ENCODE measurements around the gene TRPV2.
"Not testable (repeated sequence)": the region's sequence is repeated elsewhere in the genome, so short reads cannot be mapped to it uniquely, and the experiment has no call there.

The TRPV2 gene

DNA sequence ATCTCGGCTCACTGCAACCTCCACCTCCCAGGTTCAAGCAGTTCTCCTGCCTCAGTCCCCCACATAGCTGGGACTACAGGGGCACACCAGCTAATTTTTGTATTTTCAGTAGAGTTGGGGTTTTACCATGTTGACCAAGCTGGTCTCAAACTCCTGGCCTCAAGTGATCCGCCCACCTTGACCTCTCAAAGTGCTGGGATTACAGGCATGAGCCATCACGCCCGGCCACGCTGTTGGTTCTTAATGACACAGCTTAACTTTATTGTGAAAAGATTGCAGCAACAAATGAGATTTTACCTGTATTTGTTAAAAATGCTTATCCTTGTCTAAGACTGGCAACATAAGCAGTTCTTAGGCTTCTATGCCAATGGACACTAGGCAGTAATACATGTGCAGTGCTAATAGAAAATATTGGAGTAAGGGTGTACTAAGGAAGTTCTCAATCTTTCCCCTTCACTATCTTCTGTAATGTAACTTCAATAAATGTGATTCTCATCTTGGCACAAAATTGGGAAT is 31.5 kb upstream of the TRPV2 start:
- Histone ChIP-seq H3K4me3 (ENCODE audit: low read depth, low read length) (no peak overlapping the region), H3K27ac (ENCODE audit: low read depth, low read length) (no peak overlapping the region)

DNA sequence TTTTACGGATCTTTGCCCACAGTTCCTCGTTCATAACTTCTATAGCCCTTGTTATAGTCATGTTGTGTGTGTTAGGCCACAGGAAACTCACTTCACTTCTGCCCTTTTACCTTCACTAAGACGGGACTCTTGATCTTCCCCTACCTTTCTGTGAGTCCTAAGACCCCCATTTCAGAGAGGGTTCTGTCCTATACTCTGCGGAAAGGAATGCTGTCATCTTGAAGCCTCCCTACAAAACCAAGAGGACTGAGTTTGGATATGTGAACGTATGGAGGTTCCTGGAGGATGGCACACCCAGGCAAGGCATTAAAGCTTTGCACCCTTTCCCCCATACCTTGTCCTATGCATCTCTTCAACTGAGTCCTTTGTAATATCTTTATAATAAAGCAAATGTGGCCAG is 30.8 kb upstream of the TRPV2 start:
- Histone ChIP-seq H3K36me3 (ENCODE audit: insufficient read depth, low read length) (peaks cover 16% of the 10 kb centered on the region), H3K79me2 (ENCODE audit: control insufficient read depth, insufficient read depth, low read length, unreplicated experiment) (peaks cover 24% of the 10 kb centered on the region), H2AFZ (ENCODE audit: low read length, unreplicated experiment) (no peak overlapping the region), H3K27ac (ENCODE audit: low read depth, low read length) (no peak overlapping the region), H3K4me3 (ENCODE audit: low read depth, low read length) (no peak overlapping the region), H3K27me3 (ENCODE audit: insufficient read depth, low read length) (no peaks in the 10 kb centered on the region), H3K4me1 (ENCODE audit: control insufficient read depth, insufficient read depth, low read length, unreplicated experiment) (peaks cover 10% of the 10 kb centered on the region)

More for the DNA sequence above, 31.5 kb upstream of the TRPV2 start:
- Histone ChIP-seq H3K4me1 (ENCODE audit: control insufficient read depth, insufficient read depth, low read length, unreplicated experiment) (peaks cover 12% of the 10 kb centered on the region), H3K27me3 (ENCODE audit: insufficient read depth, low read length) (no peaks in the 10 kb centered on the region), H2AFZ (ENCODE audit: low read length, unreplicated experiment) (no peak overlapping the region), H3K79me2 (ENCODE audit: control insufficient read depth, insufficient read depth, low read length, unreplicated experiment) (peaks cover 24% of the 10 kb centered on the region), H3K36me3 (ENCODE audit: insufficient read depth, low read length) (peaks cover 16% of the 10 kb centered on the region)

DNA sequence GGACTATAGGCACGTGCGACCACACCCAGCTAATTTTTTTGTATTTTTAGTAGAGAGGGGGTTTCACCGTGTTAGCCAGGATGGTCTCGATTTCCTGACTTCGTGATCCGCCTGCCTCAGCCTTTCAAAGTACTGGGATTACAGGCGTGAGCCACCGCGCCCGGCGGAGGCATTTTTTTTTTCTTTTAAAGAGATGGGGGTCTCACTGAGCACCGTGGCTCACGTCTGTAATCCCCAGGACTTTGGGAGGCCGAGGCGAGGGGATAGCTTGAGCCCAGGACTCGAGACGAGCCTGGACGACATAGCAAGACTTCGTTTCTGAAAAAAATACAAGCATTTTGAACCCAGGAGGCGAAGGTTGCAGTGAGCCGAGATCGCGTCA is 29.3 kb upstream of the TRPV2 start:
- H3K27me3 ChIP-seq (ENCODE audit: insufficient read depth, low read length); H3K27ac ChIP-seq (ENCODE audit: low read depth, low read length): not testable (repeated sequence)
- H3K36me3 ChIP-seq (ENCODE audit: insufficient read depth, low read length) = peaks cover 16% of the 10 kb centered on the region
- H3K4me3 ChIP-seq (ENCODE audit: low read depth, low read length) = peak overlapping the region; percentile 79
- H3K4me1 ChIP-seq (ENCODE audit: control insufficient read depth, insufficient read depth, low read length, unreplicated experiment) = peaks cover 10% of the 10 kb centered on the region
- H2AFZ ChIP-seq (ENCODE audit: low read length, unreplicated experiment) = peak overlapping the region; percentile 53
- peaks cover 24% of the 10 kb centered on the region for H3K79me2 ChIP-seq (ENCODE audit: control insufficient read depth, insufficient read depth, low read length, unreplicated experiment)

DNA sequence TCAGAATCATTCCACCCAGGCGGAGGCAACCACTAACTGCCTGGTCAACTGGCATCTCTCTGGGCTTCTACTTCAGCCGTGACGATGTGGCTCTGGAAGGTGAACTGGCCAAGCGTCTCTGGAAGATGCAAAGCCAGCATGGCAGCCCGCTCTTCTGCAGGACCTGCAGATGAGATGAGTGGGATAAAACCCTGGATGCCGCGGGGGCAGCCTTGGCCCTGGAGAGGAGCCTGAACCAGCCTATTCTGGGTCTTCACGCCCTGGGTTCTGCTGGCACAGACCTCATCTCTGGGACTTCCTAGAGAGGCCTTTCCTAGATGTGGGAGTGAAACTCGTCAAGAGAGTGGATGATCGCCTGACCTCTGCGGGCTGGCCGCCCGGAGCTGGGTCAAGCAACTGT is 23.9 kb upstream of the TRPV2 start:
- no peaks in the 10 kb centered on the region for H3K4me1 ChIP-seq (ENCODE audit: control insufficient read depth, insufficient read depth, low read length, unreplicated experiment)
- no peak overlapping the region for H3K27ac ChIP-seq (ENCODE audit: low read depth, low read length)
- H3K79me2 ChIP-seq (ENCODE audit: control insufficient read depth, insufficient read depth, low read length, unreplicated experiment) = no peaks in the 10 kb centered on the region
- no peaks in the 10 kb centered on the region for H3K27me3 ChIP-seq (ENCODE audit: insufficient read depth, low read length)
- H2AFZ ChIP-seq (ENCODE audit: low read length, unreplicated experiment) = no peak overlapping the region
- H3K4me3 ChIP-seq (ENCODE audit: low read depth, low read length) = no peak overlapping the region
- no peaks in the 10 kb centered on the region for H3K36me3 ChIP-seq (ENCODE audit: insufficient read depth, low read length)

DNA sequence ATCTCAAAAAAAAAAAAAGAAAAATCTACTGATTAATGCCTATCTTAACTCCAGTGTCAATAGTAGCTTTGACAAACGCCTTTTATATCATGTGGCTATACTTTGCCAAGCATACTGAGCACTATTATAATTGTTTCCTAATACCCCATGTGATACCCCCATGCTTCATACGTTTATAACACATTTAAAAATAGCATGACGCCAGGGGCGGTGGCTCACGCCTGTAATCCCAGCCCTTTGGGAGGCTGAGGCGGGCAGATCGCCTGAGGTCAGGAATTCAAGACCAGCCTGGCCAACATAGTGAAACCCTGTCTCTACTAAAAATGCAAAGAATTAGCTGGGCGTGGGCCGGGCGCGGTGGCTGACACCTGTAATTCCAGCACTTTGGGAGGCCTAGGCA is 22.9 kb upstream of the TRPV2 start:
- not testable (repeated sequence) for H3K4me1 ChIP-seq (ENCODE audit: control insufficient read depth, insufficient read depth, low read length, unreplicated experiment); H3K4me3 ChIP-seq (ENCODE audit: low read depth, low read length); H3K36me3 ChIP-seq (ENCODE audit: insufficient read depth, low read length); H2AFZ ChIP-seq (ENCODE audit: low read length, unreplicated experiment); H3K79me2 ChIP-seq (ENCODE audit: control insufficient read depth, insufficient read depth, low read length, unreplicated experiment); H3K27me3 ChIP-seq (ENCODE audit: insufficient read depth, low read length); H3K27ac ChIP-seq (ENCODE audit: low read depth, low read length)

DNA sequence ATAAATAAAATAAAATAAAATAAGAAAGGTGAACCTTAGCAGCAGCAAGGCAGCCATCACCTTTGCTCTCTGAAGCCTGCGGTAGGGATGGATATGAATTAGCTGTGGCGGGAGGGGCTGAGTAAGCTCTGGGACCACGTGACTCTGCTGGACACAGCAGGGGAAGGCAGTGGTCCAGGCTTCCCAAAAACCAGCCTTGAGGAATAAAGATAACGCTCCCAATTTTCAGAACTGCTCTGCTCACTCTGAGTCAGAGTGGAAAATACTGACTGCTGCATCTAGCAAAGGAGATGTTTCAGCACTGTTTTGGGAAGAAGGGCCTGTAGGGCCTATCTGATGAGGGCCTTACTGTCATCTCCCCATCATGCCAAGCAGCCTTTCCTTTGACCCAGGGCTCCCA is 19.5 kb upstream of the TRPV2 start:
- not testable (repeated sequence) for H3K27ac ChIP-seq (ENCODE audit: low read depth, low read length); H2AFZ ChIP-seq (ENCODE audit: low read length, unreplicated experiment); H3K79me2 ChIP-seq (ENCODE audit: control insufficient read depth, insufficient read depth, low read length, unreplicated experiment); H3K4me1 ChIP-seq (ENCODE audit: control insufficient read depth, insufficient read depth, low read length, unreplicated experiment); H3K27me3 ChIP-seq (ENCODE audit: insufficient read depth, low read length); H3K36me3 ChIP-seq (ENCODE audit: insufficient read depth, low read length); H3K4me3 ChIP-seq (ENCODE audit: low read depth, low read length)

DNA sequence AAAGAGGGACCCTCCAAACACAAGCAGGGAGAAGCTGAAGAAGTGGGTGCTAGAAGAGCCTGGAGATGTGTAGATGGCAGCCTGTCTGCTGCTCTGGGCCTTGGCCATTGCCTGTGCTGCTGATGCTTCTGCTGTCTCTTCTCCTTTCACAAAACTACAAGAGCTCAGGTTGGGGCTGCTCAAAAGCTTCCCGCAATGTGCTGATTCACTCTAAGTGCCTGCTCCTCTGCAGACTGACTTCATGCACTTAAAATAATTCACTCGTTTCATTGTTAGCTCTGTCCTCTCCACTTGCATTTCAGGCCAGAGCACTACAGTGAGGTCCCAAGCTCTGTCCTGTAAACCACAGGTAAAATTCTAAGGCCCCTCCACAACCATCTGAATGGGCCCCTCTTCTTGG is 18.7 kb upstream of the TRPV2 start:
- not testable (repeated sequence) for H3K79me2 ChIP-seq (ENCODE audit: control insufficient read depth, insufficient read depth, low read length, unreplicated experiment); H3K36me3 ChIP-seq (ENCODE audit: insufficient read depth, low read length); H3K27ac ChIP-seq (ENCODE audit: low read depth, low read length); H2AFZ ChIP-seq (ENCODE audit: low read length, unreplicated experiment); H3K4me1 ChIP-seq (ENCODE audit: control insufficient read depth, insufficient read depth, low read length, unreplicated experiment); H3K27me3 ChIP-seq (ENCODE audit: insufficient read depth, low read length); H3K4me3 ChIP-seq (ENCODE audit: low read depth, low read length)

DNA sequence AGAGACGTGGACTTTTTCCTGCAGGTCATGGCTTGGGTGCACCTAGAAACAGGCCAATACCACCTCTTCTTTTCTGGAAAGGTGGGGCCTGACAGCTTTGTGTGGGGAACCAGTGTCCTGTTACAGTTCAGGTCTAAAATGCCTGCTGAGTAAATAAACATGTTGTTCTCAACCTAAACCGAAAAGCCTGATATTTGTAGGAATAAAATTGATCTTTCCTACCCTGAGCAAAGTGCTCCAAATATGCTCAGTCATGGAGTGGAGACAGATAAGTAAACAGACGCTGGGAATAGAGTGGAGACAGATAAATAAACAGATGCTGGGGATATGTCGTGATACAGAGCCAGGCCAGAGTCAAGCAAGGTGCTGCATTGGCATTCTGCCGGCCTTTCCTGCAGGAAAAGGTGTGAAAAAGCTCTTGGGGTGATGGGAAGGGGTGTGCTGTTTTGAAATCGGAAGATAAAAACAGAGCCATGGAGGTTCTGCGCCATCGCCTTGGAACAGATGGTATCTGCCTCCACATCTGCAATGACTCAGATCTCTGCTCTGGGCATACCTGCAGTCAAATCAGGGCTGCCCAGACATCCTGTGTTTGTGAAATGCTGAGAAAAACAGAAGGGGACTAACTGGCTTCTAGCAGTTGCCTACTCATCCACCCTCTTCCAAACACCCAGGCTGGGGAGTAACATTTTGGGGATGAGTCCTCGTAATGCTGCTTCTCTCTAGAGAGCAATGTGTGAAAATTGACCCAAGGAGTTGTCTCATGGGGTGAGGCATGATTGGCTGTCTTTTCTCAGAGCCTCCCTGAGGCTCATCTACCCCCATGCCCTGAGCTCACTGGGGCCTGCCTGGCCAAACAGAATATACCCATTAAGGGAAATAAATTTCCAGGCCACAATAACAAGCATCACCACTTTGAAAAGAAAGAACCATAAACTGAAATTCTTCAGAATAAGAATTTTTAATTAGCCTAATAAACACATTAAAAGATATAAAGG is 16.8 kb upstream of the TRPV2 start:
- Histone ChIP-seq H3K27me3 (ENCODE audit: insufficient read depth, low read length) (no peaks in the 10 kb centered on the region), H3K4me1 (ENCODE audit: control insufficient read depth, insufficient read depth, low read length, unreplicated experiment) (no peaks in the 10 kb centered on the region), H3K79me2 (ENCODE audit: control insufficient read depth, insufficient read depth, low read length, unreplicated experiment) (no peaks in the 10 kb centered on the region), H3K36me3 (ENCODE audit: insufficient read depth, low read length) (no peaks in the 10 kb centered on the region), H2AFZ (ENCODE audit: low read length, unreplicated experiment) (no peak overlapping the region), H3K4me3 (ENCODE audit: low read depth, low read length) (no peak overlapping the region), H3K27ac (ENCODE audit: low read depth, low read length) (no peak overlapping the region)

DNA sequence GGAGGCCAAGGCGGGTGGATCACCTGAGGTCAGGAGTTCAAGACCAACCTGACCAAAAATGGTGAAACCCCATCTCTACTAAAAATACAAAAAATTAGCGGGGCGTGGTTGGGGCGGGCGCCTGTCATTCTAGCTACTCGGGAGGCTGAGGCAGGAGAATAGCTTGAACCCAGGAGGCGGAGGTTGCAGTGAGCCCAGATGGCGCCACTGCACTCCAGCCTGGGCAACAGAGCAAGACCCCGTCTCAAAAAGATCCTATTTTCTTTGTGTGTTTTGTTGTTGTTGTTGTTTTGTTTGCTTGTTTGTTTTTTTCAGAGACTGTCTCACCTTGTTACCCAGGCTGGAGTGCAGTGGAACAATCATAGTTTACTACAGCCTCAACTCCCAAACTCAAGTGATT is 11.5 kb upstream of the TRPV2 start:
- not testable (repeated sequence) for H3K4me1 ChIP-seq (ENCODE audit: control insufficient read depth, insufficient read depth, low read length, unreplicated experiment); H3K79me2 ChIP-seq (ENCODE audit: control insufficient read depth, insufficient read depth, low read length, unreplicated experiment); H3K27me3 ChIP-seq (ENCODE audit: insufficient read depth, low read length); H3K27ac ChIP-seq (ENCODE audit: low read depth, low read length); H3K36me3 ChIP-seq (ENCODE audit: insufficient read depth, low read length); H2AFZ ChIP-seq (ENCODE audit: low read length, unreplicated experiment); H3K4me3 ChIP-seq (ENCODE audit: low read depth, low read length)

DNA sequence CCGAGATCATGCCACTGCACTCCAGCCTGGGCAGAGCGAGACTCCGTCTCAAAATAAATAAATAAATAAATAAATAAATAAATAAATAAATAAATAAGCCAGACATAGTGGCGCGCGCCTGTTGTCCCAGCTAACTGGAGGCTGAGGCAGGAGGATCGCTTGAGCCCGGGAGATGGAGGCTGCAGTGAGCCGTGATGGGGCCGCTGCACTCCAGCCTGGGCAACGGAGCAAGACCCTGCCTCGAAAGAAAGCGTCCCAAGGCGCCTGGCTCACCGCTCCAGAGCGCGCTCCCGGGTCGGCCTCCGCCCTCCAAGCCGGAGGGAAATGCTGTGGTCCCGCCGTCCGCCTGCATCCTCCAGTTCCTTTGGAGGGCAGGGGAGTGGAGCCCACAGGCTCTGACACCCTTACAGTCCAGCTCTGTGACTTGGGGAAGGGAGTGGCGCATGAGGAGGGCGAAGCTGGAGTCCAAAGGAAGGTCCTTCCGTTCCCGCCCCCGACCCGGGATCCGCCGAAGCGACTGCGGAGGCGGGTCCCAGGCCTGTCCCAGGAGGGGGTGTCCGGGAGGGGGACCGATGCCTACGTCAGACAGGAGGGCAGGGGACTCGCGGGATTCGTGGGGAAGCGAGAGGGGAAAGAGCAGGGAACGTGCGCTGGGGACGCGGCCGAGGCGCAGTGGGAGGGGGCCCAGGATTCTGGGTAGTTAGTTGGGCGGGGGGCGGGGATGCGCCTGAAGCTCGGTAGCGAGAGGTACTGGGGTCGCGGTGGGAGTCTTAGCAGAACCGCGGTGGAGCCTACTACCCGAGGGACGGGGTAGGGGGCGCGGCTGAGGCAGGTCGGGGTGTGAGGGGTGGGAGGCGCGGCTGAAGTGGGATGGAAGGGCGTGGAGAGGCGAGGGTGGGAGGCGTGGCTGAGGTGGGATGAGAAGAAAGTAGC is 8.4 kb upstream of the TRPV2 start:
- Histone ChIP-seq H3K27me3 (ENCODE audit: insufficient read depth, low read length) (no peaks in the 10 kb centered on the region), H3K27ac (ENCODE audit: low read depth, low read length) (no peak overlapping the region), H2AFZ (ENCODE audit: low read length, unreplicated experiment) (peak overlapping the region; percentile 77), H3K4me3 (ENCODE audit: low read depth, low read length) (peak overlapping the region; percentile 78), H3K4me1 (ENCODE audit: control insufficient read depth, insufficient read depth, low read length, unreplicated experiment) (peaks cover 6% of the 10 kb centered on the region), H3K36me3 (ENCODE audit: insufficient read depth, low read length) (no peaks in the 10 kb centered on the region), H3K79me2 (ENCODE audit: control insufficient read depth, insufficient read depth, low read length, unreplicated experiment) (no peaks in the 10 kb centered on the region)

Measured in ACC112 (cell line).